Thyroid gland (tissue), 4 donors: Measurements from ENCODE around the gene ATXN7L1.
"Not testable (repeated sequence)": the region's sequence is repeated elsewhere in the genome, so short reads cannot be mapped to it uniquely, and the experiment has no call there.

Experiments used
- CTCF ChIP-seq, 6 experiments: fragments of 200-600 bp in 3 of 6; fragments of 450-650 bp in 3 of 6; sonication (generic) in 3 of 6; IDR thresholded peaks; one replicate each; pipeline ENCODE4 v1.5.1; 2016 to 2019; ENCODE audit warnings: antibody characterized with exemption in 6 of 6, mild to moderate bottlenecking in 2 of 6, inconsistent platforms in 1 of 6, moderate library complexity in 1 of 6
- POLR2A ChIP-seq, 2 donors: fragments of 450-650 bp; IDR thresholded peaks; one replicate each; pipeline ENCODE4 v1.6.1; 2017; ENCODE audit warnings: antibody characterized with exemption in 2 of 2, mild to moderate bottlenecking in 2 of 2, moderate library complexity in 1 of 2

- not testable (repeated sequence) for TF ChIP-seq CTCF, POLR2A (IDR thresholded peaks at IDR 0.05)
These were observed 179.2 kb downstream of the ATXN7L1 start for GRCh38 chr7:105697169-105697568.
